Measurements from ENCODE around the gene L2HGDH.

Gene L2HGDH

DNA sequence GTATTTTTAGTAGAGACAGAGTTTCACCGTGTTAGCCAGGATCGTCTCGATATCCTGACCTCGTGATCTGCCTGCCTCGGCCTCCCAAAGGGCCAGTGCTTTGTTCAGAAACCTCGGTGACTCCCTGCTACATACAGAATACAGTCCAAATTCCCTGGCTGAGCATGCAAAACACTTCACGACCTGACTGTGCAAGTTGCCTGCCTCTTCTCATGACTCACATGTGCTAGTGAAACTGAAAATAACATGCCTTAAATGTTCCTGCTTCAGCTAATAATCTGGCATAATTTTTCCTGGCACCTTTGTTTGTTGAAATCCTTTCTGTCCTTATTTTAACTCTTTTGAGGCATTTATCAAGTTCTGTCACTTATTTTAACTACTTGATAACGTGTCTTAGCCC lies 8.3 kb upstream of the L2HGDH start:
- Histone ChIP-seq H3K4me3 (ENCODE audit: low read depth, low read length, poor library complexity, severe bottlenecking) (peak overlapping the region; percentile 17), H3K36me3 (ENCODE audit: insufficient read depth, low read length) (peaks cover 20% of the 10 kb centered on the region), H3K4me1 (ENCODE audit: insufficient read depth, low read length, severe bottlenecking) (peaks cover 32% of the 10 kb centered on the region), H2AFZ (ENCODE audit: low read length) (no peak overlapping the region), H3K27me3 (ENCODE audit: insufficient read depth, low read length) (no peaks in the 10 kb centered on the region), H3K4me2 (ENCODE audit: low read length) (peak overlapping the region; percentile 40), H3K27ac (ENCODE audit: low read depth, low read length, poor library complexity, severe bottlenecking) (peak overlapping the region; percentile 47), H3F3A (ENCODE audit: insufficient read depth, low read length) (no peaks in the 10 kb centered on the region), H4K20me1 (ENCODE audit: insufficient read depth, low read length) (no peaks in the 10 kb centered on the region), H3K9me2 (ENCODE audit: low read depth, low read length) (no peaks in the 10 kb centered on the region), H3K9me3 (ENCODE audit: low read length) (no peaks in the 10 kb centered on the region), H3K79me2 (ENCODE audit: insufficient read depth, low read length) (peaks cover 12% of the 10 kb centered on the region), H3K9ac (ENCODE audit: low read length) (peak overlapping the region; percentile 1; the same call in 1 of the 2 replicates)
- no peak for TF ChIP-seq EZH2 (IDR thresholded peaks at IDR 0.05; ENCODE audit: borderline replicate concordance, low read length)
- TF ChIP-seq, protein P1, sequence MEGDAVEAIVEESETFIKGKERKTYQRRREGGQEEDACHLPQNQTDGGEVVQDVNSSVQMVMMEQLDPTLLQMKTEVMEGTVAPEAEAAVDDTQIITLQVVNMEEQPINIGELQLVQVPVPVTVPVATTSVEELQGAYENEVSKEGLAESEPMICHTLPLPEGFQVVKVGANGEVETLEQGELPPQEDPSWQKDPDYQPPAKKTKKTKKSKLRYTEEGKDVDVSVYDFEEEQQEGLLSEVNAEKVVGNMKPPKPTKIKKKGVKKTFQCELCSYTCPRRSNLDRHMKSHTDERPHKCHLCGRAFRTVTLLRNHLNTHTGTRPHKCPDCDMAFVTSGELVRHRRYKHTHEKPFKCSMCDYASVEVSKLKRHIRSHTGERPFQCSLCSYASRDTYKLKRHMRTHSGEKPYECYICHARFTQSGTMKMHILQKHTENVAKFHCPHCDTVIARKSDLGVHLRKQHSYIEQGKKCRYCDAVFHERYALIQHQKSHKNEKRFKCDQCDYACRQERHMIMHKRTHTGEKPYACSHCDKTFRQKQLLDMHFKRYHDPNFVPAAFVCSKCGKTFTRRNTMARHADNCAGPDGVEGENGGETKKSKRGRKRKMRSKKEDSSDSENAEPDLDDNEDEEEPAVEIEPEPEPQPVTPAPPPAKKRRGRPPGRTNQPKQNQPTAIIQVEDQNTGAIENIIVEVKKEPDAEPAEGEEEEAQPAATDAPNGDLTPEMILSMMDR (IDR thresholded peaks at IDR 0.05; ENCODE audit: low read length) = no peak

DNA sequence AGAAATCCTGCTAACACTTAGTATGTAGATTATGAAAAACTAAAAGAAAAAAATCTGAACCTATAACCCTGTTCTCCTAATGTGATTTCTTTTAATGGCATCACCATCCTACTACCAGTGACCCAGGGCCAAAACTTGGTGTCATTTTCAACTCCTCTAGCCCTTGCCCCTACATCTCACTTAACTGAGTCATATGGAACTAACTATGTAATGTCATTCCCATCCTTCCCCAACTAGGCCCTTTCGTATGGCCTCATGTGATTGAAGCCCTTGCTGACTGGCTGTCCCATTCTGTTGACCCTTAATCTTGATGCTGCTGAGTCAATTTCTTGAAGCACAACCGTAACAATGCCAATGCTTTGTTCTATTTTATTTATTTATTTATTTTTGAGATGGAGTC lies 7.7 kb upstream of the L2HGDH start:
- H3K4me2 ChIP-seq (ENCODE audit: low read length) = no peak overlapping the region
- TF ChIP-seq EZH2 (IDR thresholded peaks at IDR 0.05; ENCODE audit: borderline replicate concordance, low read length) = no peak
- TF ChIP-seq, protein P1 (IDR thresholded peaks at IDR 0.05; ENCODE audit: low read length) = no peak

DNA sequence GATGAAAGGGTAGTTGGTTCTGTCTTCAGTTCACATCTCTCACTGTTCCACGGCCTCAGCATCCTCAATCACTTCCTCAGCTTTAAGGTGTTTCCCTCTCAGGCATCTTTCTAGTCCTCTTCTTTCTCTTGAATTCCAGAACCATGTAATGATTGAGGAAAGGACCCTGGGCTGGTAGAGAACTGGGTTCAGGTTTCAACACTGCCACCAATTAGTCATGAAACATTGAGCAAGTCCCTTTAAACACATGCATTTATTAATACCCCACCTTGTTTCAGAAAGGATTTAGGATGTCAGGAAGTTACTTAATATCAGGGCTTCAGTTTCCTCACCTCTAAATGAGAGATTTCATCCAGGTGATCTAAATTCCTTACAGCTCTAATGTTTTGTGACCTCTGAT lies 7.3 kb upstream of the L2HGDH start:
- Histone ChIP-seq H3K4me1 (ENCODE audit: insufficient read depth, low read length, severe bottlenecking) (peaks cover 32% of the 10 kb centered on the region), H3K79me2 (ENCODE audit: insufficient read depth, low read length) (peaks cover 12% of the 10 kb centered on the region), H3K9me2 (ENCODE audit: low read depth, low read length) (no peaks in the 10 kb centered on the region), H3K27ac (ENCODE audit: low read depth, low read length, poor library complexity, severe bottlenecking) (no peak overlapping the region), H3K9ac (ENCODE audit: low read length) (no peak overlapping the region), H3K4me2 (ENCODE audit: low read length) (no peak overlapping the region), H3K36me3 (ENCODE audit: insufficient read depth, low read length) (peaks cover 20% of the 10 kb centered on the region), H2AFZ (ENCODE audit: low read length) (no peak overlapping the region), H4K20me1 (ENCODE audit: insufficient read depth, low read length) (no peaks in the 10 kb centered on the region), H3K4me3 (ENCODE audit: low read depth, low read length, poor library complexity, severe bottlenecking) (no peak overlapping the region), H3K27me3 (ENCODE audit: insufficient read depth, low read length) (no peaks in the 10 kb centered on the region), H3F3A (ENCODE audit: insufficient read depth, low read length) (no peaks in the 10 kb centered on the region), H3K9me3 (ENCODE audit: low read length) (no peaks in the 10 kb centered on the region)
- no peak for TF ChIP-seq EZH2 (IDR thresholded peaks at IDR 0.05; ENCODE audit: borderline replicate concordance, low read length)
- TF ChIP-seq, protein P1 (IDR thresholded peaks at IDR 0.05; ENCODE audit: low read length) = no peak

More for the DNA sequence above, 7.7 kb upstream of the L2HGDH start:
- Histone ChIP-seq H3K4me1 (ENCODE audit: insufficient read depth, low read length, severe bottlenecking) (peaks cover 32% of the 10 kb centered on the region), H3K4me3 (ENCODE audit: low read depth, low read length, poor library complexity, severe bottlenecking) (no peak overlapping the region), H3F3A (ENCODE audit: insufficient read depth, low read length) (no peaks in the 10 kb centered on the region), H3K36me3 (ENCODE audit: insufficient read depth, low read length) (peaks cover 20% of the 10 kb centered on the region), H3K9me3 (ENCODE audit: low read length) (no peaks in the 10 kb centered on the region), H2AFZ (ENCODE audit: low read length) (no peak overlapping the region), H4K20me1 (ENCODE audit: insufficient read depth, low read length) (no peaks in the 10 kb centered on the region), H3K27me3 (ENCODE audit: insufficient read depth, low read length) (no peaks in the 10 kb centered on the region), H3K9me2 (ENCODE audit: low read depth, low read length) (no peaks in the 10 kb centered on the region), H3K79me2 (ENCODE audit: insufficient read depth, low read length) (peaks cover 12% of the 10 kb centered on the region), H3K27ac (ENCODE audit: low read depth, low read length, poor library complexity, severe bottlenecking) (no peak overlapping the region), H3K9ac (ENCODE audit: low read length) (no peak overlapping the region)

Measured in OCI-LY1 (cell line).